Hindlimb muscle (tissue), 1 donor: Measurements from ENCODE around the gene ZNF709. TPM values are rescaled to one million over a fixed set of nuclear protein-coding genes. Genes with fewer than 3 reads are reported as not detected.
A peak's percentile ranks its signal among the peaks of the same experiment; 100 is the strongest.
"Not testable (repeated sequence)": the region's sequence is repeated elsewhere in the genome, so short reads cannot be mapped to it uniquely, and the experiment has no call there.

Source experiments
- DNase-seq: peaks from one replicate; pipeline ENCODE4 v3.0.0-alpha.2; 2013
- polyA plus RNA-seq: library from polyadenylated mRNA; unstranded; fragments of 120-200 nt; gene quantifications from one replicate; pipeline ENCODE4 v1.2.1, GENCODE V29; 2013; ENCODE audit not compliant: insufficient read length

The ZNF709 gene
- polyA plus RNA-seq, result 3.5 TPM

- DNase-seq, result peak; percentile 93
These were observed at the start of gene ZNF709 for GRCh38 chr19:12484371-12485051. Gene ZNF709, minus strand, starts transcription at chr19:12484816. Its CDS starts 159 bp downstream, at chr19:12484657.

- no peak for DNase-seq
These were observed 42.6 kb upstream of the ZNF709 start for GRCh38 chr19:12527034-12527836.

GRCh38 chr19:12526542-12526941 is 41.9 kb upstream of the ZNF709 start:
- no peak for DNase-seq

GRCh38 chr19:12521996-12522395 is 37.4 kb upstream of the ZNF709 start:
- no peak for DNase-seq

- no peak for DNase-seq
These were observed 29.0 kb upstream of the ZNF709 start for GRCh38 chr19:12513531-12514061.

- no peak for DNase-seq
These were observed 12.4 kb upstream of the ZNF709 start for GRCh38 chr19:12497032-12497431.

- no peak for DNase-seq
These were observed 11.9 kb upstream of the ZNF709 start for GRCh38 chr19:12496480-12496879.

- DNase-seq, result peak; percentile 91
These were observed 10.6 kb upstream of the ZNF709 start for GRCh38 chr19:12495002-12495802.

GRCh38 chr19:12494260-12494860 is 9.7 kb upstream of the ZNF709 start:
- no peak for DNase-seq

GRCh38 chr19:12486265-12486783 is 1.7 kb upstream of the ZNF709 start:
- DNase-seq, result not testable (repeated sequence)

GRCh38 chr19:12485571-12485970 is 955 bp upstream of the ZNF709 start:
- no peak for DNase-seq

- no peak for DNase-seq
These were observed 418 bp upstream of the ZNF709 start for GRCh38 chr19:12485052-12485416.

GRCh38 chr19:12484011-12484370 is 625 bp downstream of the ZNF709 start:
- no peak for DNase-seq

GRCh38 chr19:12482509-12482886 is 2.1 kb downstream of the ZNF709 start:
- no peak for DNase-seq

GRCh38 chr19:12481781-12482508 is 2.7 kb downstream of the ZNF709 start:
- DNase-seq, result no peak

GRCh38 chr19:12478234-12478941 is 6.2 kb downstream of the ZNF709 start:
- no peak for DNase-seq

GRCh38 chr19:12467651-12468050 is 17.0 kb downstream of the ZNF709 start:
- not testable (repeated sequence) for DNase-seq

- no peak for DNase-seq
These were observed 19.4 kb downstream of the ZNF709 start for GRCh38 chr19:12465211-12465610.

- DNase-seq, result no peak
These were observed 19.8 kb downstream of the ZNF709 start for GRCh38 chr19:12464769-12465168.

- not testable (repeated sequence) for DNase-seq
These were observed 20.5 kb downstream of the ZNF709 start for GRCh38 chr19:12464139-12464538.

GRCh38 chr19:12453495-12453894 is 31.1 kb downstream of the ZNF709 start:
- no peak for DNase-seq
